Measurements from ENCODE around the gene LGR6. TPM values are rescaled to one million over a fixed set of nuclear protein-coding genes. Genes with fewer than 3 reads are reported as not detected.
"Not testable (repeated sequence)": the region's sequence is repeated elsewhere in the genome, so short reads cannot be mapped to it uniquely, and the experiment has no call there.

LGR6 gene
- total RNA-seq = 1 to 10 TPM; 1.3 to 1.6 TPM

- TF ChIP-seq CTCF (IDR thresholded peaks at IDR 0.05) = no peak
- peak within 1 kb of the TSS in 1 of 2 donors; percentile 34 for H3K9ac ChIP-seq (ENCODE audit: low read depth in 2 of 2, low read length in 2 of 2)
- H3K4me1 ChIP-seq = no peaks in the 10 kb centered on the region
- H3K27me3 ChIP-seq = peaks cover 15% of the 10 kb centered on the region
- no peaks in the 10 kb centered on the region for H3K9me3 ChIP-seq
- no peaks in the 10 kb centered on the region for H3K36me3 ChIP-seq
- H3K4me3 ChIP-seq = peak within 1 kb of the TSS; percentile 6
- intact Hi-C loops (cut with DNase I) = no loop called here
- DNase-seq = no peak
- H3K27ac ChIP-seq = no peak within 1 kb of the TSS
These were observed at the start of gene LGR6 for GRCh38 chr1:202193614-202194327. Gene LGR6 (plus strand): TSS chr1:202193799. CDS start chr1:202193990, 191 bp downstream.

- peak within 1 kb of the TSS; percentile 80 for H3K27ac ChIP-seq
- intact Hi-C loops (cut with DNase I) = loop anchor here (5.0 kb wide), 1 partner anchor 267 kb away; no protein-coding TSS in a partner anchor
- no peaks in the 10 kb centered on the region for H3K4me1 ChIP-seq
- peak within 1 kb of the TSS; percentile 97 for H3K4me3 ChIP-seq
- no peaks in the 10 kb centered on the region for H3K27me3 ChIP-seq
- TF ChIP-seq CTCF (IDR thresholded peaks at IDR 0.05) = no peak
- no peaks in the 10 kb centered on the region for H3K36me3 ChIP-seq
- peak within 1 kb of the TSS; percentile 88 to 95 for H3K9ac ChIP-seq (ENCODE audit: low read depth in 2 of 2, low read length in 2 of 2)
- no peaks in the 10 kb centered on the region for H3K9me3 ChIP-seq
- peak; percentile 80 for DNase-seq
These were observed 49.1 kb upstream of the LGR6 start, which contains the start of gene ARL8A for GRCh38 chr1:202144402-202145067. Gene ARL8A (minus strand): TSS chr1:202144737. CDS start chr1:202144572, 165 bp downstream.

GRCh38 chr1:202145068-202145743, 48.4 kb upstream of the LGR6 start:
- H3K9ac ChIP-seq (ENCODE audit: low read depth in 2 of 2, low read length in 2 of 2) = peak overlapping the region; percentile 81 to 95
- no peaks in the 10 kb centered on the region for H3K4me1 ChIP-seq
- no peaks in the 10 kb centered on the region for H3K36me3 ChIP-seq
- TF ChIP-seq CTCF (IDR thresholded peaks at IDR 0.05) = no peak
- peak overlapping the region; percentile 97 for H3K4me3 ChIP-seq
- no peaks in the 10 kb centered on the region for H3K27me3 ChIP-seq
- intact Hi-C loops (cut with DNase I) = no loop called here
- no peaks in the 10 kb centered on the region for H3K9me3 ChIP-seq
- peak overlapping the region; percentile 80 for H3K27ac ChIP-seq
- no peak for DNase-seq

- H3K4me3 ChIP-seq; H3K9me3 ChIP-seq; H3K27ac ChIP-seq; H3K4me1 ChIP-seq; intact Hi-C loops (cut with DNase I); H3K36me3 ChIP-seq; DNase-seq; H3K27me3 ChIP-seq: not testable (repeated sequence)
- H3K9ac ChIP-seq (ENCODE audit: low read depth in 2 of 2, low read length in 2 of 2) = peak overlapping the region; percentile 81 to 95
These were observed 47.9 kb upstream of the LGR6 start for GRCh38 chr1:202145744-202146140.

- no peaks in the 10 kb centered on the region for H3K27me3 ChIP-seq
- H3K36me3 ChIP-seq = no peaks in the 10 kb centered on the region
- intact Hi-C loops (cut with DNase I) = no loop called here
- no peaks in the 10 kb centered on the region for H3K4me1 ChIP-seq
- no peak overlapping the region for H3K27ac ChIP-seq
- no peak overlapping the region for H3K9ac ChIP-seq (ENCODE audit: low read depth in 2 of 2, low read length in 2 of 2)
- DNase-seq = no peak
- no peak overlapping the region for H3K4me3 ChIP-seq
- H3K9me3 ChIP-seq = no peaks in the 10 kb centered on the region
- TF ChIP-seq CTCF (IDR thresholded peaks at IDR 0.05) = no peak
These were observed 47.3 kb upstream of the LGR6 start for GRCh38 chr1:202146279-202146678.
